HCT116 (cell line): Measurements from ENCODE around the gene SMARCB1. TPM values are rescaled to one million over a fixed set of nuclear protein-coding genes. Genes with fewer than 3 reads are reported as not detected.
A peak's percentile ranks its signal among the peaks of the same experiment; 100 is the strongest.

Experiments used
- ATAC-seq: fragments of 200-7000 bp; cut with Tn5 transposase; 2 replicates; pipeline ENCODE4 v1.9.1; 2020; ENCODE audit warnings: mild to moderate bottlenecking, moderate library complexity
- BruUV-seq: library from RNA; stranded (reverse); fragments of 400-500 nt; replicated peaks from 2 replicates; lab custom pipeline; 2021; lab: Mats Ljungman, UMichigan
- CTCF ChIA-PET: fragments of 300-600 bp; sonication (Branson Sonifier 250); formaldehyde crosslinking; loops from one replicate; lab custom pipeline; 2021; ENCODE audit warnings: antibody characterized with exemption; lab: Charles Lee
- POLR2A ChIA-PET: fragments of 300-600, 350-600 bp; sonication (Branson Sonifier 250); formaldehyde crosslinking; loops from one replicate; lab custom pipeline; 2021; ENCODE audit warnings: antibody characterized with exemption; lab: Charles Lee
- RAD21 ChIA-PET, 2 experiments: fragments of 300-600 bp; sonication (Branson Sonifier 250); formaldehyde crosslinking; loops; one replicate each; lab custom pipeline; 2023; ENCODE audit warnings: low total read pairs in 2 of 2; ENCODE audit not compliant: uncharacterized antibody in 2 of 2, unreplicated experiment in 2 of 2, low non-redundant PET in 1 of 2; lab: Charles Lee
- DNase-seq: peaks from one replicate; pipeline ENCODE4 v3.0.0-alpha.2; 2010; ENCODE audit warnings: low read depth, low spot score
- H2AFZ ChIP-seq: fragments of 200-600 bp; shearing (Covaris generic), sonication (generic); 2 replicates; pipeline ENCODE4 v1.6.1; 2017; ENCODE audit warnings: low read depth, mixed run types, mixed read lengths, antibody characterized with exemption, low read length; ENCODE audit not compliant: poor library complexity, severe bottlenecking
- H3K27ac ChIP-seq: 2 replicates; pipeline ENCODE4 v1.5.1; 2012; ENCODE audit warnings: low read depth, low read length
- H3K27me3 ChIP-seq: fragments of 200-600 bp; sonication (generic); 2 replicates; pipeline ENCODE4 v1.6.1; 2016; ENCODE audit warnings: mixed run types, low read length, mixed read lengths; ENCODE audit not compliant: insufficient read depth
- H3K36me3 ChIP-seq, 2 experiments: fragments of 200-500 bp in 1 of 2; fragments of 200-600 bp in 1 of 2; sonication (Bioruptor generic) in 1 of 2; sonication (generic) in 1 of 2; 2 replicates each; pipeline versions ENCODE4 v1.5.1 to v1.6.1; 2014 to 2016; ENCODE audit warnings: low read length in 2 of 2, inconsistent platforms in 1 of 2, mixed read lengths in 1 of 2, mixed run types in 1 of 2; ENCODE audit not compliant: insufficient read depth in 2 of 2, control insufficient read depth in 1 of 2
- H3K4me1 ChIP-seq, 2 experiments: fragments of 200-600 bp in 1 of 2; sonication (generic) in 1 of 2; 2 replicates each; pipeline versions ENCODE4 v1.5.1 to v1.6.1; 2012 to 2017; ENCODE audit warnings: low read length in 2 of 2, inconsistent platforms in 1 of 2, mild to moderate bottlenecking in 1 of 2, mixed read lengths in 1 of 2, mixed run types in 1 of 2, moderate library complexity in 1 of 2; ENCODE audit not compliant: insufficient read depth in 2 of 2, control insufficient read depth in 1 of 2
- H3K4me2 ChIP-seq: fragments of 200-600 bp; sonication (generic); 2 replicates; pipeline ENCODE4 v1.6.1; 2017; ENCODE audit warnings: mixed run types, low read length, mixed read lengths
- H3K4me3 ChIP-seq, 2 experiments: fragments of 200-600 bp in 1 of 2; sonication (generic) in 1 of 2; replicated peaks in 1 of 2; 2 replicates each; pipeline ENCODE4 v1.5.1; 2011 to 2016; ENCODE audit warnings: low read length in 2 of 2, control low read depth in 1 of 2, low read depth in 1 of 2, mild to moderate bottlenecking in 1 of 2, mixed read lengths in 1 of 2, mixed run types in 1 of 2
- H3K79me2 ChIP-seq: fragments of 200-600 bp; sonication (generic); 2 replicates; pipeline ENCODE4 v1.6.1; 2017; ENCODE audit warnings: mild to moderate bottlenecking, mixed run types, low read length, moderate library complexity, mixed read lengths; ENCODE audit not compliant: insufficient read depth
- H3K9ac ChIP-seq: fragments of 200-600 bp; sonication (generic); 2 replicates; pipeline ENCODE4 v1.6.1; 2016; ENCODE audit warnings: low read length, mixed read lengths
- H3K9me2 ChIP-seq: fragments of 200-600 bp; sonication (generic), shearing (Covaris generic); 2 replicates; pipeline ENCODE4 v1.6.1; 2017; ENCODE audit warnings: mixed run types, mild to moderate bottlenecking, moderate library complexity; ENCODE audit not compliant: insufficient read depth
- H3K9me3 ChIP-seq, 2 experiments: fragments of 200-500 bp in 1 of 2; fragments of 200-600 bp in 1 of 2; sonication (Bioruptor generic) in 1 of 2; sonication (generic) in 1 of 2; 2 replicates each; pipeline ENCODE4 v1.6.1; 2014 to 2017; ENCODE audit warnings: low read length in 2 of 2, mixed read lengths in 2 of 2, inconsistent platforms in 1 of 2, low read depth in 1 of 2, mild to moderate bottlenecking in 1 of 2, mixed run types in 1 of 2, moderate library complexity in 1 of 2; ENCODE audit not compliant: control insufficient read depth in 1 of 2, insufficient read depth in 1 of 2
- H4K20me1 ChIP-seq: fragments of 200-600 bp; sonication (generic), shearing (Covaris generic); 2 replicates; pipeline ENCODE4 v1.6.1; 2017; ENCODE audit warnings: mixed run types, mild to moderate bottlenecking, moderate library complexity; ENCODE audit not compliant: insufficient read depth
- CEBPB ChIP-seq: IDR thresholded peaks from 2 replicates; pipeline ENCODE4 v1.6.1; 2012; ENCODE audit warnings: low read depth
- CTCF ChIP-seq, 3 experiments: fragments of 200-600 bp in 1 of 3; sonication (generic) in 1 of 3; IDR thresholded peaks in 2 of 3; conservative IDR thresholded peaks in 1 of 3; 2 replicates each; pipeline ENCODE4 v1.5.1; 2012 to 2017; ENCODE audit warnings: low read depth in 2 of 3, low read length in 2 of 3, antibody characterized with exemption in 1 of 3, borderline replicate concordance in 1 of 3, control low read depth in 1 of 3, mild to moderate bottlenecking in 1 of 3, mixed read lengths in 1 of 3, mixed run types in 1 of 3, moderate library complexity in 1 of 3; ENCODE audit not compliant: insufficient read depth in 1 of 3
- REST ChIP-seq: IDR thresholded peaks from 2 replicates; pipeline ENCODE4 v1.6.1; 2012; ENCODE audit warnings: low read depth
- intact Hi-C: fragments of 100-400 bp; cut with micrococcal nuclease; formaldehyde crosslinking; loops from 2 replicates; pipeline ENCODE4 v1.10.0; 2022
- total RNA-seq: library from RNA; stranded (reverse); gene quantifications from one replicate; pipeline ENCODE4 v1.2.1, GENCODE V29; 2021; ENCODE audit not compliant: unreplicated experiment

SMARCB1 gene
- total RNA-seq, 1 experiment from 2014 or later, result 101 TPM

GRCh38 chr22:23858484-23858815, 71.7 kb downstream of the SMARCB1 start:
- POLR2A ChIA-PET, result interaction anchor here (0.6 to 1.9 kb wide), 5 partner anchors 9 to 108 kb away, joined by 3 to 6 read pairs (median 3); partner anchors contain the start of genes MIF and ZNF70
- RAD21 ChIA-PET, result no interaction called here
- H3K79me2 ChIP-seq, result no peaks in the 10 kb centered on the region
- no peaks in the 10 kb centered on the region for H4K20me1 ChIP-seq
- ATAC-seq (no peak), DNase-seq (no peak)
- no peaks in the 10 kb centered on the region for H3K9me3 ChIP-seq
- H2AFZ ChIP-seq, result no peak overlapping the region
- H3K9me2 ChIP-seq, result no peaks in the 10 kb centered on the region
- H3K9ac ChIP-seq, result peak overlapping the region; percentile 70
- H3K27me3 ChIP-seq, result no peaks in the 10 kb centered on the region
- BruUV-seq, result no TSS peak
- TF ChIP-seq REST (no peak), CEBPB (no peak), CTCF (IDR thresholded peaks at IDR 0.05 in 2 of 3, conservative IDR thresholded peaks at IDR 0.05 in 1 of 3; ENCODE audit: borderline replicate concordance in 1 of 3, insufficient read depth in 1 of 3, low read depth in 2 of 3, low read length in 2 of 3) (0 out of 6 replicates have a peak, but pooled peaks of 1 of the 3 experiments have one; percentile 7)
- peak overlapping the region; percentile 71 for H3K27ac ChIP-seq
- CTCF ChIA-PET, result interaction anchor here (0.8 to 3.4 kb wide), 5 partner anchors 9 to 87 kb away, joined by 3 to 44 read pairs (median 4); partner anchors contain the start of gene MIF
- no peaks in the 10 kb centered on the region for H3K36me3 ChIP-seq
- peak overlapping the region; percentile 74 to 80 for H3K4me3 ChIP-seq
- peaks cover 4 to 13% of the 10 kb centered on the region in 2 experiments; a peak in 2 of 4 replicates for H3K4me1 ChIP-seq
- peak overlapping the region; percentile 87 for H3K4me2 ChIP-seq
- intact Hi-C loops, result loop anchor here (5.0 kb wide), 1 partner anchor 34 kb away; the partner anchor contains the start of gene MIF
